Amniotic epithelial cell (primary cell): Measurements from ENCODE around the gene ACTR10.

Experiments used
- DNase-seq: peaks from one replicate; pipeline ENCODE4 v3.0.0-alpha.2; 2010; ENCODE audit warnings: low read depth

Gene ACTR10

GRCh38 chr14:58281969-58282368 is 82.0 kb downstream of the ACTR10 start:
- peak; percentile 34 for DNase-seq

GRCh38 chr14:58282925-58283593 is 83.1 kb downstream of the ACTR10 start:
- no peak for DNase-seq

GRCh38 chr14:58283730-58284129 is 83.8 kb downstream of the ACTR10 start:
- DNase-seq: no peak

- DNase-seq: no peak
Measured at GRCh38 chr14:58285132-58285531, 85.2 kb downstream of the ACTR10 start.
